ENCODE measurements around the gene AGO1. TPM values are rescaled to one million over a fixed set of nuclear protein-coding genes. Genes with fewer than 3 reads are reported as not detected.
"Not testable (repeated sequence)": the region's sequence is repeated elsewhere in the genome, so short reads cannot be mapped to it uniquely, and the experiment has no call there.

The AGO1 gene
- total RNA-seq, 4 donors from 2014 or later: 11.2 to 12.6 (median 12.4) TPM

DNA sequence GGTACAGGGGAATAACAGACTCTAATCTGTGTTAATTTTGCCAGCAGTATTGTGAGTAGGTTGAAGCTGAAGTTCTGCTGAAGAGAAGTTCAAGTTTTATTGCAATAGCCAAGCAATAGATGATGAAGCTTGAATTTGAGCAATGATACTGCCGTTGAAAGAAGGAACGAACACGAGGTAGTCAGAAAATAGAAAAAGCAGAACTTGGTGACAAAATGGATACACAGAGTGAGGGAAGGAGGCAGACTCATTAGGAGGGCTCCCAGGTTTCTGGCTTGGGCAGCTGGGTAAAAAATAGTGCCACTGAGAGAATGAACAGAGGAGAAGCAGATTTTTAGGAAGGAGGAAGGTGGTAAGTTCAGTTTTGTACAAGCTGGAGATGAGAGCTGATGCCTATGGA lies 22.3 kb upstream of the AGO1 start:
- Histone ChIP-seq H3K9me3 (no peaks in the 10 kb centered on the region), H3K4me3 (no peak overlapping the region), H3K4me1 (no peaks in the 10 kb centered on the region), H3K36me3 (peaks cover 0 to 6% of the 10 kb centered on the region in 2 donors), H3K27ac (no peak overlapping the region), H3K27me3 (no peaks in the 10 kb centered on the region)
- intact Hi-C loops (cut with DNase I; ENCODE audit: low total_unique reads) (no loop called here), in situ Hi-C loops (cut with MboI; ENCODE audit: low sequenced_read_pairs in 4 of 4) (no loop called here)
- no peak for TF ChIP-seq POLR2A (IDR thresholded peaks at IDR 0.05)
- TF ChIP-seq, protein P1, sequence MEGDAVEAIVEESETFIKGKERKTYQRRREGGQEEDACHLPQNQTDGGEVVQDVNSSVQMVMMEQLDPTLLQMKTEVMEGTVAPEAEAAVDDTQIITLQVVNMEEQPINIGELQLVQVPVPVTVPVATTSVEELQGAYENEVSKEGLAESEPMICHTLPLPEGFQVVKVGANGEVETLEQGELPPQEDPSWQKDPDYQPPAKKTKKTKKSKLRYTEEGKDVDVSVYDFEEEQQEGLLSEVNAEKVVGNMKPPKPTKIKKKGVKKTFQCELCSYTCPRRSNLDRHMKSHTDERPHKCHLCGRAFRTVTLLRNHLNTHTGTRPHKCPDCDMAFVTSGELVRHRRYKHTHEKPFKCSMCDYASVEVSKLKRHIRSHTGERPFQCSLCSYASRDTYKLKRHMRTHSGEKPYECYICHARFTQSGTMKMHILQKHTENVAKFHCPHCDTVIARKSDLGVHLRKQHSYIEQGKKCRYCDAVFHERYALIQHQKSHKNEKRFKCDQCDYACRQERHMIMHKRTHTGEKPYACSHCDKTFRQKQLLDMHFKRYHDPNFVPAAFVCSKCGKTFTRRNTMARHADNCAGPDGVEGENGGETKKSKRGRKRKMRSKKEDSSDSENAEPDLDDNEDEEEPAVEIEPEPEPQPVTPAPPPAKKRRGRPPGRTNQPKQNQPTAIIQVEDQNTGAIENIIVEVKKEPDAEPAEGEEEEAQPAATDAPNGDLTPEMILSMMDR (IDR thresholded peaks at IDR 0.05 in 4 of 5, conservative IDR thresholded peaks at IDR 0.05 in 1 of 5): no peak
- peak in 1 of 2 donors; percentile 36 for ATAC-seq
- no peak for DNase-seq

- Histone ChIP-seq H3K9me3 (no peaks in the 10 kb centered on the region), H3K36me3 (no peaks in the 10 kb centered on the region), H3K4me1 (no peaks in the 10 kb centered on the region), H3K27ac (no peak overlapping the region), H3K27me3 (no peaks in the 10 kb centered on the region), H3K4me3 (no peak overlapping the region)
- TF ChIP-seq, protein P1 (IDR thresholded peaks at IDR 0.05 in 4 of 5, conservative IDR thresholded peaks at IDR 0.05 in 1 of 5): no peak
- no peak for TF ChIP-seq POLR2A (IDR thresholded peaks at IDR 0.05)
- no peak for DNase-seq
- intact Hi-C loops (cut with DNase I; ENCODE audit: low total_unique reads) (no loop called here), in situ Hi-C loops (cut with MboI; ENCODE audit: low sequenced_read_pairs in 4 of 4) (no loop called here)
- ATAC-seq: no peak
These were observed 19.9 kb upstream of the AGO1 start for GRCh38 chr1:35863136-35863535.

DNA sequence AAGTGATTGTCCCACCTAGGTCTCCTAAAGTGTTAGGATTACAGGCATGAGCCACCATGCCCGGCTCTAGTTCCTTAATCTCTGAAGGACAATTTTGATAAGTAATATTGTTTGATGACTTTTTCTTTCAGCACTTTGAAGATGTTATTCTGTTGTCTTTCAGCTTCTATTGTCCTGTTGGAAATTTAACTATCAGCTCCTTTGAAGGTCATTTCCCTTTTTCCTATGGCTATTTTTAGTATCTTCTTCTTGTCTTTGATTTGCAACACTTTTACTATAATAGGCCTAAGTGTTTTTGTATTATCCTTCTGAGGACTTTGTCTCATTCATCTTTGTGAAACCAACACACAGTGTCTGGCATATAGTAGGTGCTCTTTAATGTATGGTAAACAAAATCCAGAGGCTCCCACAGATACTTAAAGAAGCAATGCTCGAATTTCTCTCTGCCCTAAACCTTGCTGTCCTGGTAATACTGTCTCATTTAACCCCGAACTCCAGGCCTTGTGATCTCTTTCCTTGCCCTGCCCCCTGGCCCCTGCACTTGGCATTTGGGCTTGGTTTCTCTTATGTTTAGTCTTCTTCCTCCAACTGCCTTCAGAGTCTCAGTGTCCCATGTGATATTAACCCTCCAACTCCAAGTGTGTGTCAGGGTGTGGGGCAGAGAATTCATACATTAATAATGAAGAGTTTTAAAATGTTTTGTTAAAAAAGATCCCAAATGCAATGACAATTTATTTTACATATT lies 19.0 kb upstream of the AGO1 start:
- no peak for ATAC-seq
- Histone ChIP-seq H3K27me3 (no peaks in the 10 kb centered on the region), H3K4me3 (no peak overlapping the region), H3K9me3 (no peaks in the 10 kb centered on the region), H3K36me3 (no peaks in the 10 kb centered on the region), H3K4me1 (no peaks in the 10 kb centered on the region), H3K27ac (no peak overlapping the region)
- TF ChIP-seq POLR2A (IDR thresholded peaks at IDR 0.05): no peak
- TF ChIP-seq, protein P1 (IDR thresholded peaks at IDR 0.05 in 4 of 5, conservative IDR thresholded peaks at IDR 0.05 in 1 of 5): no peak
- intact Hi-C loops (cut with DNase I; ENCODE audit: low total_unique reads) (no loop called here), in situ Hi-C loops (cut with MboI; ENCODE audit: low sequenced_read_pairs in 4 of 4) (no loop called here)
- no peak for DNase-seq

DNA sequence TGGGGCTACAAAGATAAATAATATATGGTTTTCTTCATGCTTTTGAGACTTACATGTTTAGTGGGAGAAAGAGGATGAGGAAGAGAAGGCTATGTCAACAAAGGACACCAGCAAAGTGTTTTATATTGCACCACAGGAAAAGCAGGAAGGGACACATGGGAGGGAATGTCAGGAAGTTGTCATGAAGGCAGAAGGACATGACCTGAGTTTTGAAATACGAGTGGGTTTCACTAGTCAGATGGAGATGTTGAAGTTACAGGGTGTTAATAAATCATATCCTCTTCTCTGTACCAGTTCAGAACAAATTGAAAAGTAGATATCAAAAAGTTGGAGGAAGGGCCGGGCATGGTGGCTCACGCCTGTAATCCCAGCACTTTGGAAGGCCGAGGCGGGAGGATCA lies 18.2 kb upstream of the AGO1 start:
- no peak overlapping the region for H3K27ac ChIP-seq
- ATAC-seq (no peak), DNase-seq (no peak)
- H3K4me1 ChIP-seq: no peaks in the 10 kb centered on the region
- no peaks in the 10 kb centered on the region for H3K36me3 ChIP-seq
- no peaks in the 10 kb centered on the region for H3K27me3 ChIP-seq
- in situ Hi-C loops (cut with MboI; ENCODE audit: low sequenced_read_pairs in 4 of 4) (no loop called here), intact Hi-C loops (cut with DNase I; ENCODE audit: low total_unique reads) (no loop called here)
- TF ChIP-seq POLR2A (IDR thresholded peaks at IDR 0.05): no peak
- TF ChIP-seq, protein P1 (IDR thresholded peaks at IDR 0.05 in 4 of 5, conservative IDR thresholded peaks at IDR 0.05 in 1 of 5): no peak
- H3K4me3 ChIP-seq: no peak overlapping the region
- no peaks in the 10 kb centered on the region for H3K9me3 ChIP-seq

- intact Hi-C loops (cut with DNase I; ENCODE audit: low total_unique reads) (no loop called here), in situ Hi-C loops (cut with MboI; ENCODE audit: low sequenced_read_pairs in 4 of 4) (no loop called here)
- Histone ChIP-seq H3K4me3 (no peak overlapping the region), H3K9me3 (no peaks in the 10 kb centered on the region), H3K27ac (no peak overlapping the region), H3K27me3 (no peaks in the 10 kb centered on the region), H3K4me1 (no peaks in the 10 kb centered on the region), H3K36me3 (no peaks in the 10 kb centered on the region)
- no peak for TF ChIP-seq POLR2A (IDR thresholded peaks at IDR 0.05)
- TF ChIP-seq, protein P1 (IDR thresholded peaks at IDR 0.05 in 4 of 5, conservative IDR thresholded peaks at IDR 0.05 in 1 of 5): no peak
- ATAC-seq (no peak), DNase-seq (no peak)
These were observed 16.0 kb upstream of the AGO1 start for GRCh38 chr1:35866991-35867390.

GRCh38 chr1:35869245-35869950 lies 13.6 kb upstream of the AGO1 start:
- intact Hi-C loops (cut with DNase I; ENCODE audit: low total_unique reads); in situ Hi-C loops (cut with MboI; ENCODE audit: low sequenced_read_pairs in 4 of 4); H3K4me1 ChIP-seq; ATAC-seq; H3K27me3 ChIP-seq; H3K27ac ChIP-seq; H3K36me3 ChIP-seq; DNase-seq; H3K9me3 ChIP-seq; H3K4me3 ChIP-seq: not testable (repeated sequence)

All from gastrocnemius medialis (tissue), 4 donors.